Loucy (cell line): ENCODE results near the gene PDE9A.

Experiments
- H2AFZ ChIP-seq: fragments of 200-600 bp; sonication (generic); 2 replicates; pipeline ENCODE4 v1.6.0; 2016; ENCODE audit warnings: antibody characterized with exemption, mild to moderate bottlenecking, low read length, moderate library complexity
- H3F3A ChIP-seq: fragments of 200-600 bp; 2 replicates; pipeline ENCODE4 v1.6.0; 2016; ENCODE audit warnings: antibody characterized with exemption, low read depth, mild to moderate bottlenecking
- H3K27me3 ChIP-seq: fragments of 200-600 bp; sonication (generic); 2 replicates; pipeline ENCODE4 v1.6.1; 2014; ENCODE audit warnings: low read length, mild to moderate bottlenecking; ENCODE audit not compliant: insufficient read depth, poor library complexity, severe bottlenecking
- H3K36me3 ChIP-seq: fragments of 200-600 bp; sonication (generic); 2 replicates; pipeline ENCODE4 v1.6.1; 2016; ENCODE audit warnings: low read length; ENCODE audit not compliant: insufficient read depth
- H3K4me1 ChIP-seq: fragments of 200-600 bp; sonication (generic); 2 replicates; pipeline ENCODE4 v1.5.1; 2014; ENCODE audit warnings: low read length, mild to moderate bottlenecking; ENCODE audit not compliant: insufficient read depth, poor library complexity, severe bottlenecking
- H3K4me2 ChIP-seq: fragments of 200-600 bp; sonication (generic); 2 replicates; pipeline ENCODE4 v1.6.0; 2014; ENCODE audit warnings: antibody characterized with exemption, low read length, low read depth, mild to moderate bottlenecking; ENCODE audit not compliant: poor library complexity, severe bottlenecking
- H3K4me3 ChIP-seq: fragments of 200-600 bp; sonication (generic); 2 replicates; pipeline ENCODE4 v1.5.1; 2014; ENCODE audit warnings: low read length, mild to moderate bottlenecking, mixed read lengths; ENCODE audit not compliant: poor library complexity, severe bottlenecking
- H3K79me2 ChIP-seq: fragments of 200-600 bp; sonication (generic); 2 replicates; pipeline ENCODE4 v1.6.1; 2014; ENCODE audit warnings: low read length; ENCODE audit not compliant: insufficient read depth
- H3K9ac ChIP-seq: fragments of 200-600 bp; sonication (generic); 2 replicates; pipeline ENCODE4 v1.6.0; 2014; ENCODE audit warnings: mild to moderate bottlenecking, low read depth, low read length, moderate library complexity; ENCODE audit not compliant: poor library complexity, severe bottlenecking
- H3K9me2 ChIP-seq: fragments of 200-600 bp; sonication (generic); replicated peaks from 2 replicates; pipeline ENCODE4 v1.6.1; 2016; ENCODE audit warnings: low read depth, low read length, mixed read lengths
- H3K9me3 ChIP-seq: fragments of 200-600 bp; sonication (generic); 2 replicates; pipeline ENCODE4 v1.6.1; 2014; ENCODE audit warnings: mild to moderate bottlenecking, antibody characterized with exemption, low read length, low read depth; ENCODE audit not compliant: insufficient read depth
- H4K20me1 ChIP-seq: fragments of 200-600 bp; sonication (generic); 2 replicates; pipeline ENCODE4 v1.6.0; 2014; ENCODE audit warnings: antibody characterized with exemption, low read length, mild to moderate bottlenecking; ENCODE audit not compliant: insufficient read depth, poor library complexity, severe bottlenecking
- CTCF ChIP-seq: fragments of 200-600 bp; sonication (generic); conservative IDR thresholded peaks from 2 replicates; pipeline ENCODE4 v1.5.1; 2014; ENCODE audit warnings: mild to moderate bottlenecking, antibody characterized with exemption, low read length
- EZH2phosphoT487 ChIP-seq: fragments of 200-600 bp; IDR thresholded peaks from 2 replicates; pipeline ENCODE4 v1.6.1; 2018; ENCODE audit warnings: antibody characterized with exemption, mild to moderate bottlenecking, moderate library complexity, borderline replicate concordance

PDE9A gene

DNA sequence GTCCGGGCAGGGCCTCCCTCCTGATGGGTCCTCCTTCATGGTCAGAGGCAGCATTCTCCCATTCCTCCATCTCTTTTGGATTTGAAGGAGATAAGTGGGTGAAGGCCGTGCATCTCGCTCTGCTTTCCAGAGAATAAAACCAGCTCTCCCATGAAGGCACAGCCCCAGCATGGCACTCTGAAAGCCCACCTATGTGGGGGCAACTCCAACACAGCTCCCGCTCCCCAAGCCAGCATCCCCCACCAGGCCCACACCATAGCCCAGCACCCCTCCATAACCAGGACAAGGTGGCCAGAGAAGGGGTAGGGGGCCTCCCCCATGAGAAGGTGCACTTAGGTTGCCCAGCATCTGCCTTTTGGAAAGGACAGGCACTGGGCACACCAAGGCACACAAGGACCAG, 112.2 kb downstream of the PDE9A start:
- Histone ChIP-seq H3K4me2 (no peak overlapping the region), H3K9me2 (no peaks in the 10 kb centered on the region), H4K20me1 (no peaks in the 10 kb centered on the region), H3K36me3 (peaks cover 12% of the 10 kb centered on the region; the same call in 1 of the 2 replicates), H3K9me3 (no peaks in the 10 kb centered on the region), H3K4me1 (no peaks in the 10 kb centered on the region), H2AFZ (no peak overlapping the region), H3K27me3 (no peaks in the 10 kb centered on the region), H3K79me2 (no peaks in the 10 kb centered on the region), H3K4me3 (no peak overlapping the region), H3F3A (no peaks in the 10 kb centered on the region), H3K9ac (no peak overlapping the region)
- no peak for TF ChIP-seq EZH2phosphoT487
- no peak for TF ChIP-seq CTCF

- H3K4me2 ChIP-seq, result no peak overlapping the region
- H3F3A ChIP-seq, result no peaks in the 10 kb centered on the region
- no peaks in the 10 kb centered on the region for H3K4me1 ChIP-seq
- no peak overlapping the region for H3K4me3 ChIP-seq
- no peaks in the 10 kb centered on the region for H3K79me2 ChIP-seq
- no peak overlapping the region for H3K9ac ChIP-seq
- no peaks in the 10 kb centered on the region for H3K9me2 ChIP-seq
- no peaks in the 10 kb centered on the region for H3K27me3 ChIP-seq
- H2AFZ ChIP-seq, result no peak overlapping the region
- H3K9me3 ChIP-seq, result no peaks in the 10 kb centered on the region
- peaks cover 15% of the 10 kb centered on the region; the same call in 1 of the 2 replicates for H3K36me3 ChIP-seq
- H4K20me1 ChIP-seq, result no peaks in the 10 kb centered on the region
- TF ChIP-seq CTCF, result no peak
- TF ChIP-seq EZH2phosphoT487, result no peak
Measured at GRCh38 chr21:42766739-42767560, 113.5 kb downstream of the PDE9A start.

DNA sequence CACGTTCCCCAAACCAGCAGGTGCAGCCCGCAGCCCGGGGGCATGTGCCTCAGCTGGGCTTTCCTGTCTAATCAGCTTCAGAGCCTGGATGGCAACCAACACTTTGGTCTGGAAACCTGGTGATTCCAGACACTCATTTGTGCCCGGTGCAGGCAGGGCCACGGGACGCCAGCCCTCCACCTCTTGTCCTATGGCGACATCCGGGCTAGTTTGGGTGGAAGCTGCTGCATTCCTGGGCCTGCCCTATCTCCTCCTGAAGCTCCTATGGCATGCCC, 114.1 kb downstream of the PDE9A start:
- Histone ChIP-seq H3K4me3 (no peak overlapping the region), H3K36me3 (peaks cover 15% of the 10 kb centered on the region; the same call in 1 of the 2 replicates), H3K79me2 (no peaks in the 10 kb centered on the region), H3K9ac (no peak overlapping the region), H3K4me2 (no peak overlapping the region), H3K4me1 (no peaks in the 10 kb centered on the region), H3K27me3 (no peaks in the 10 kb centered on the region), H3K9me3 (no peaks in the 10 kb centered on the region), H3F3A (no peaks in the 10 kb centered on the region), H2AFZ (no peak overlapping the region), H3K9me2 (no peaks in the 10 kb centered on the region), H4K20me1 (no peaks in the 10 kb centered on the region)
- TF ChIP-seq EZH2phosphoT487 (no peak), CTCF (no peak)
